Measurements from ENCODE around the gene ITGA3. TPM values are rescaled to one million over a fixed set of nuclear protein-coding genes. Genes with fewer than 3 reads are reported as not detected.

Gene ITGA3
- total RNA-seq, 4 donors from 2014 or later = 44.4 to 86.3 (median 77.0) TPM

DNA sequence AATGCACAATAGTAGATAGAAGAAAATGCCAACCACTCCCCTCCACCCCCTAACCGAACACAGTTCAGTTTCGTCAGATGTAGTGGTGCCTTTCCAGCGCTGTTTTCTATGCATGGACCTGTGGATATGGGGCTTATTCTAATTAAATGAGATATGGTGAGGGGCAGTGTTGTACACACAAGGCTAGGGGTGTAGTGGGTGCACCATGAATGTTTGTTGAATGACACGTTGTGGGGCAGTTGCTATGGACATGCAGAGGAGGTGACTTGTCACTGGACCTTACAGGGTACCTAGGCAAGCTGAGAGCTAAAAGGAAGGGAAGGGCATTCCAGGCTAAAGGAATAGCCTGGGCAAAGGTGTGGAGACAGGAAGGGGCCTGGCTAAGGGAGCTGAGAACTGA, 42.7 kb downstream of the ITGA3 start:
- no peak for DNase-seq
- TF ChIP-seq POLR2A (IDR thresholded peaks at IDR 0.05) = no peak
- TF ChIP-seq, protein P1, sequence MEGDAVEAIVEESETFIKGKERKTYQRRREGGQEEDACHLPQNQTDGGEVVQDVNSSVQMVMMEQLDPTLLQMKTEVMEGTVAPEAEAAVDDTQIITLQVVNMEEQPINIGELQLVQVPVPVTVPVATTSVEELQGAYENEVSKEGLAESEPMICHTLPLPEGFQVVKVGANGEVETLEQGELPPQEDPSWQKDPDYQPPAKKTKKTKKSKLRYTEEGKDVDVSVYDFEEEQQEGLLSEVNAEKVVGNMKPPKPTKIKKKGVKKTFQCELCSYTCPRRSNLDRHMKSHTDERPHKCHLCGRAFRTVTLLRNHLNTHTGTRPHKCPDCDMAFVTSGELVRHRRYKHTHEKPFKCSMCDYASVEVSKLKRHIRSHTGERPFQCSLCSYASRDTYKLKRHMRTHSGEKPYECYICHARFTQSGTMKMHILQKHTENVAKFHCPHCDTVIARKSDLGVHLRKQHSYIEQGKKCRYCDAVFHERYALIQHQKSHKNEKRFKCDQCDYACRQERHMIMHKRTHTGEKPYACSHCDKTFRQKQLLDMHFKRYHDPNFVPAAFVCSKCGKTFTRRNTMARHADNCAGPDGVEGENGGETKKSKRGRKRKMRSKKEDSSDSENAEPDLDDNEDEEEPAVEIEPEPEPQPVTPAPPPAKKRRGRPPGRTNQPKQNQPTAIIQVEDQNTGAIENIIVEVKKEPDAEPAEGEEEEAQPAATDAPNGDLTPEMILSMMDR (IDR thresholded peaks at IDR 0.05) = no peak
- 81 to 82% methylated on average over 4 of the region's 4 CpGs for WGBS, 2 donors
- intact Hi-C loops (cut with DNase I) = no loop called here
- Histone ChIP-seq H3K36me3 (peaks cover 0 to 55% (median 0%) of the 10 kb centered on the region in 3 donors), H3K4me3 (no peak overlapping the region), H3K27me3 (no peaks in the 10 kb centered on the region), H3K27ac (peak overlapping the region in 1 of 4 donors; percentile 26), H3K9me3 (no peaks in the 10 kb centered on the region), H3K4me1 (peaks cover 32 to 76% (median 43%) of the 10 kb centered on the region in 3 donors)

DNA sequence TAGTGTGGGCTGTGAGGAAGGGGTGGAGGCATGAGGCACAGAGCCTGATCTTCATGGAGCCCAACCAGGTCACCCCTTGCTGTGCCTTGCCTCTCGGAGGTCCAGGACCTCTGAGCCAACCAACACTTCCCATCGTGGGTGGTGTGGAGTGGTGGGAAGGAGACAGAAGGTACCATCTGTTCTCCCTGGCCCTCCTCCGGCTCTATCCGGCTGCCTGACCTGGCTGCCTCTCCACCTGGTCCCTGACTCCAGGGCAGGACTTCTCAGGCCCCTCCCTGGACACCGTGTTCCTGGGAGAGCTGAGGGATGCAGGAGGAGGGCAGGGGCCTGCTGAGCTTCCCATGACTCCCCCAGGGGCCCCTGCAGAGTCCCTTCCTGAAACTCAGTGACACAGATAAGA, 43.1 kb downstream of the ITGA3 start:
- H3K27me3 ChIP-seq = no peaks in the 10 kb centered on the region
- H3K9me3 ChIP-seq = no peaks in the 10 kb centered on the region
- intact Hi-C loops (cut with DNase I) = no loop called here
- TF ChIP-seq, protein P1 (IDR thresholded peaks at IDR 0.05) = no peak
- TF ChIP-seq POLR2A (IDR thresholded peaks at IDR 0.05) = no peak
- no peak for DNase-seq
- H3K27ac ChIP-seq = peak overlapping the region in 1 of 4 donors; percentile 26
- peaks cover 0 to 60% (median 0%) of the 10 kb centered on the region in 3 donors for H3K36me3 ChIP-seq
- H3K4me3 ChIP-seq = no peak overlapping the region
- peaks cover 32 to 74% (median 43%) of the 10 kb centered on the region in 3 donors for H3K4me1 ChIP-seq
- 59 to 79% methylated on average over 4 to 5 of the region's 5 CpGs for WGBS, 2 donors

- H3K4me1 ChIP-seq = peaks cover 31 to 71% (median 43%) of the 10 kb centered on the region in 3 donors
- WGBS, 2 donors = 54 to 65% methylated on average over 5 of the region's 5 CpGs
- intact Hi-C loops (cut with DNase I) = no loop called here
- H3K27me3 ChIP-seq = no peaks in the 10 kb centered on the region
- H3K4me3 ChIP-seq = no peak overlapping the region
- TF ChIP-seq, protein P1 (IDR thresholded peaks at IDR 0.05) = no peak
- TF ChIP-seq POLR2A (IDR thresholded peaks at IDR 0.05) = no peak
- no peaks in the 10 kb centered on the region for H3K9me3 ChIP-seq
- H3K36me3 ChIP-seq = peaks cover 0 to 73% (median 0%) of the 10 kb centered on the region in 3 donors
- H3K27ac ChIP-seq = peak overlapping the region in 3 of 4 donors; percentile 62 to 84 (median 77)
- no peak for DNase-seq
These were observed 44.6 kb downstream of the ITGA3 start for GRCh38 chr17:50100480-50100883.

DNA sequence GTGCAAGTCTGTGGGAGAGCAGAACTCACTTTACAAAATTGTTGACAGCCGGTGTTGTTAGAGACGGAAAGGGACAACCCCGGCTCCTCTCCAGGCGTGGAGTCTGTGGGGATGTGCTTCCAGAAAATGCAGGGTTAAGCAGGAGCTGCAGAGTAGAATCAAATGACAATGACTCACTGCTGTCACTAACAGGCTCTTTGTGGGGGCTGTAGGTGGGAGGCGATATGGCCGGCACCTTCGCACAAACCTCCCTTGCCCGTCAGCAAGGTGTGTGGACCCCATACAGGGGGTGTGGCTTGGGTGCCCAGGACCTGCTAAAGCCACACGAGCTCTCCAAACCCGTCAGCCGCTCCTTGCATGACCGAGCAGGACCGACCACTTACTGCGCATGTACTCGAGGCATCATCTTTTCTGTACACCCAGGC, 45.0 kb downstream of the ITGA3 start:
- WGBS, 2 donors = 41 to 57% methylated on average over 5 of the region's 15 CpGs
- TF ChIP-seq, protein P1 (IDR thresholded peaks at IDR 0.05) = no peak
- TF ChIP-seq POLR2A (IDR thresholded peaks at IDR 0.05) = no peak
- Histone ChIP-seq H3K9me3 (no peaks in the 10 kb centered on the region), H3K4me3 (peak overlapping the region in 1 of 4 donors; percentile 30), H3K4me1 (peaks cover 27 to 66% (median 40%) of the 10 kb centered on the region in 3 donors), H3K27me3 (no peaks in the 10 kb centered on the region), H3K36me3 (peaks cover 0 to 78% (median 2%) of the 10 kb centered on the region in 3 donors), H3K27ac (peak overlapping the region in 3 of 4 donors; percentile 62 to 84 (median 77))
- DNase-seq = no peak
- intact Hi-C loops (cut with DNase I) = no loop called here

DNA sequence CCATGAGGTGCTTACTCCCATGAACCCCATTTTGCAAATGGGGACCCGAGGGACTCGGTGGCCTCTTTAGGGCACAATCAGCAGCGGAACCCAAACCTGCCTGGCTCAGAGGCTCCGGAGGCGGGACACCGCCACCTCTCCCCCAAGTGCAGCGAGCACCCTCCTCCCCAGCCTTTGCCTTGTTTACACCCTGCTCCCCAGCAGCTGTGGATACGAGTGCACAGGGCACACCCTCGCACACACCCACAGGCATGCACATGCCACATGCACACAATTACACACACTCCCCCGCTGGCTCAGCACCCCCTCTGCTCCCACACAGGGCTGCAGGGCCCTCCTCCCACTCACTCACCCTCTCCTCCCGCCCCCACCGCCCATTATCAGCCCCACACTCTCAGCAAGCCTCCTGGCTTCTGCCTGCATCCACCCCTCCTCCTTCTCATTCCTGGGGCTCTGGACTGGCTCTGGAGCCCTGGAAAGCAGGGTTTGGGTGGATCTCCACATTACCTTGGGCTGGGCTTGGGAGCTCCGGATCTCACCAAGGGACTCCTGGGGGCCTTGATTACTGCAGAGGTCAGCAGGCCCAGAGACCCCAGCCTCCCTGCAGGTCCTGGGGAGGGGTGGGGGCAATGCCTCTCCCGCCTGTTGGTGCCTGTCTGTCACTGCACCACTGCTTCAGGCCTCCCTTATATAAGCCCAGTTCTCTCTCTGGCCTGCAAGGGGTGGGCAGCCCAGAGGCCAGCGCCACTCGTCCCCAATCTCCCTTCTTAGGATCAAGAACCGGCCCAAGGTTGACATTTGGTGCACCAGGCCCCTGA, 45.6 kb downstream of the ITGA3 start:
- Histone ChIP-seq H3K27ac (peak overlapping the region; percentile 59 to 84 (median 70)), H3K27me3 (no peaks in the 10 kb centered on the region), H3K4me1 (peaks cover 21 to 60% (median 34%) of the 10 kb centered on the region in 3 donors), H3K36me3 (peaks cover 0 to 84% (median 6%) of the 10 kb centered on the region in 3 donors), H3K9me3 (no peaks in the 10 kb centered on the region), H3K4me3 (peak overlapping the region in 1 of 4 donors; percentile 30)
- intact Hi-C loops (cut with DNase I) = no loop called here
- 28 to 36% methylated on average over 10 to 12 of the region's 17 CpGs for WGBS, 2 donors
- no peak for TF ChIP-seq POLR2A (IDR thresholded peaks at IDR 0.05)
- TF ChIP-seq, protein P1 (IDR thresholded peaks at IDR 0.05) = peak in 1 of 6 experiments; percentile 11
- no peak for DNase-seq
